T-helper 22 cell (primary cell): ENCODE results near the gene ADCK2.
"Not testable (repeated sequence)": the region's sequence is repeated elsewhere in the genome, so short reads cannot be mapped to it uniquely, and the experiment has no call there.

Source experiments
- DNase-seq: peaks from one replicate; pipeline ENCODE4 v3.0.0-alpha.2; 2020; ENCODE audit warnings: low read depth

The ADCK2 gene

GRCh38 chr7:140646931-140647647, 25.7 kb upstream of the ADCK2 start:
- DNase-seq = no peak

DNA sequence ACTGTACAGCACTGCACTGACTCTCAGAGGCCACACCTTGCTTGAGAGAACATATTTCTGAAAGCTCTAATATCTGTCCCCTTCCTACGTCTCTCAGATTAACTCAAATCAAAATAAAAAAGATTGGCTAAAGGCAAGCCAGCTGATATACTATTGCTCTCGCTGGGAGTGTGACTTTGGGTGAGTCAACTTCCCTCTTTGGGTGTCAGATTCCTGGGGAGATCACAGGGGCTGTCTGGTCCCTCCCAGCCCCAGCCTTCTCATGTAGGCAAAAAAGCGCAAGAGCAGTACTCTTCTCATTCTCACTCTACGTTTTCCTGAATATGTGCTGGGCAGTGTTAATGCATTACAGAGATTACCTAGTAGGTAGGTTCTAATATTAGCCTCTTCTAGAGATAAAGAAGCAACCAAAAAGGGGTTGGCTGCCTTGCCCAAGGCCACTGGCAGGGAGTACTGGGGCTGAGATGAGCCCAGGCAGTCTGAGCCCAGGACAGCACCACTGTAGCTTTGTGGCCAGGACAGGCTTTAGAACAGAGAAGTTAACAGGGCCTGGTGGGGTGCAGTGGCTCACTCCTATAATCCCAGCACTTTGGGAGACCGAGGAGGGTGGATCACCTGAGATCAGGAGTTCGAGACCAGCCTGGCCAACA, 23.1 kb upstream of the ADCK2 start:
- no peak for DNase-seq

DNA sequence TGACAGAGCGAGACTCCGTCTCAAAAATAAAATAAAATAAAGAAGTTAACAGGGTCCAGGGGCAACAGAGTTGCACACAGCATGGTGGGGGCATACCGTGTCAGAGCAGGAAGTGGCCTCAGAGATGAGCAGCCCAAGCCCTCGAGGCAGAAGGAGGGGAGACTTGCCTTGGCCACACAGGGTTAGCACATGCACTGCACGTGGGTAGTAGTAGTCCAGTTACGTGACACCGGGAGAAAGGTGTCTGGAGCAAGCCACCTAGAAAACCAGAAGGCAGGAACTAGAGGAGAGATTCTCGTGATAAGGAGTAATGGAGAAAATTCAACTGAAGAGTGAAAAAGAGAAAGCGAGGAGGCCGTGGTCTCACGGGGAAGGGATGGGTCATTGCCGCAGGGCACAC, 22.4 kb upstream of the ADCK2 start:
- DNase-seq = no peak

DNA sequence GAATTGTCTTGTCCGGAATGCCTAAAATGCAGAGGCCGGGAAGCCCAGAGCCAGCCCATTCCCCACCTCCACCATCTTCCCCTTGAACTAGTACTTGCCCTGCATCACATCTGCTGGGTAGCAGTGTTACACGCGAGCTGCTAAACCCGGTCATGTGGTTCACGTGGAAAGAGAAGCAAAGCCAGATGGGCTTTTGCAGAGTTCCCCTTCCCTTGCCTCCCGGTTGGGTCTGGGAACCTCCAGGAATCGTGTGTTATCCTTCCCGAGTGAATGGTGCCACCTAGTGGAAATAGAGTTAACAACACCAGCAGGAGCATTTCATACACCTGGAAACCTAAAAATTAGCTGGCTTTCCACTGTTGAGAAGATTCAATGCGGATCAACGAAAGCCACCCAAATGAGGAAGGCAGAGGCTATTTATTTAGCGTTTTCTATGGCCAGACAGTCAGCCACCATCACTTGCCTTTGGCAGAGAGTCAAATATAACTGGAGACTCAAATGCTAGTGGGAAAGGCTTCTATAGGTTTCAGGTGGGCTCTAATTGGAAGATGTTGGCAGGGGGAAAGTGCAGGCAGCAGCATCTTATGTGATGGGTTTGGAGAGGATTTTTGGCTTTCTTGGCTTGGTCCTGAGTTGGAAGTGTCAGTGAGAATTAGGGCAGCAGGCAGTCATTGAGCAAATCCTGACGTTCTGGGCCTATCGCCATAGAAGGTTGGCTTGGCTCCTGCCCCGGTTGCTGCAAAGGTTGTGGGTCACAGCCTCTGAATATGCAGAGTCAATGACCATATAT, 19.2 kb upstream of the ADCK2 start:
- DNase-seq = no peak

DNA sequence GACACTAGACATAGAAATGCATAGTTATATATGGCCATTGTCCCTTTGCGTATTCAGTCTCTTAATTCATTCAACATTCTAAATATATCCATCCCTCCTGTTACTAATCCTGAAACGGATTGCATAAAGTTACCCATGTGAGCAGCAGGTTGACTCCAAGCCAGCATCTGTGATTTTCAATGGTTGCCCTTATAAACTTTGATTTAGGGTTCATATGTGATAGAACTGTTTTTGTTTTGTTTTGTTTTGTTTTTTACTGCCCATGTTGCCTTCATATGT, 18.7 kb upstream of the ADCK2 start:
- no peak for DNase-seq

DNA sequence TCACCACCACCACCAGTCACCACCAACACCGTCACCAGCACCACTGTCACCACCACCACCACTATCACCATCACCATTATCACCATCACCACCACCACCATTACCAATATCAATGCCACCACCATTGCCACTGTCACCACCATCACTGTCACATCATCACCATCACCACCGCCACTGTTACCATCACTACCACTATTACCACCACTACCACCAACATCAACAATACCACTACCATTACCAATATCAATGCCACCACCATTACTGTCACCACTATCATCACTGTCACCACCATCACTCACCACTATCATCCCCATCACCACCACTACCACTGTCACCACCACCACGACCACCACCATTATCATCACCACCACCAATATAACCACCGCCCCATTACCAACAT, 18.1 kb upstream of the ADCK2 start:
- DNase-seq = no peak

GRCh38 chr7:140655511-140656408, 17.0 kb upstream of the ADCK2 start:
- no peak for DNase-seq

DNA sequence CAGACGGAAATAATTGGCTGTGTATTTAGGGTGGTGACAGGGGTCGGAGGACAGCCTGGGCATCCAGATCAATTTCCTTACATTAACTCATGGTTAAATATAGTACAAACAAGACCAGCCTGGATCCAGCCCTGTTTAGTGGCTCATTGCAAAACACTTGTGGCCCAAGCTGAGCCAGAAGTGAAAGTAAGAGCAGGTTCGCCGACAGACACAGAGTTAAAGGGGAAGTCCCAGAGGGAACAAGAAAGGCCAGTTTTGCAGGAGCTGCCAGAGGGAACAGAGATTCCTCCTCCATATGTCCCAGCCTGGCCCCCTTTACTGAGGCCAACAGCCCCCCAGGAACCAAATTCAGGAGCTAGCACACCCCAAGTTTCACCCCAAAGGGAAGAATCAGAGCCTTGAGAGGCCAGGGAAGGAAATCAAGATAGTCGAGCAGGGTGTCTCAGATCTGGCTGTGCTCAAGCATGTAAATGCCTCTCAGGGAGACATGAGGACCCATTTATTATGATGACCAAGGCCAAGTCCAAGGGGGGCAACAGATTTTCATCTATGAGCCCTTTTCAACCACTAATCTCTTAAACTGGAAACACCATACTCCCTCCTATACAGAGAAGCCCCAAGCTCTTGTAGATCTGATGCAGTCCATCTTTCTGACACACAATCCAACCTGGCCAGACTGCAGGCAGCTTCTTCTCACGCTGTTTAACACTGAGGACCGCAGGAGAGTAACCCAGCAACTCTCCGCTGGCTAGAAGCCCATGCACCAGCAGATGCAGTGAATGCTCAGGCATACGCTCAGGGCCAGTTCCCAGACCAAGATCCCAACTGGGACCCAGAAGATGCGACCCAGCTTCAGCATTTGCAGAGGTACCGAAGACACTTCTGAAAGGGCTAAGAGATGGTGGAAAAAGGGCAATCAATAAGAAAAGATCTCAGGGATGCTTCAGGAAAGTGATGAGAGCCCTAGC, 15.9 kb upstream of the ADCK2 start:
- DNase-seq = no peak

DNA sequence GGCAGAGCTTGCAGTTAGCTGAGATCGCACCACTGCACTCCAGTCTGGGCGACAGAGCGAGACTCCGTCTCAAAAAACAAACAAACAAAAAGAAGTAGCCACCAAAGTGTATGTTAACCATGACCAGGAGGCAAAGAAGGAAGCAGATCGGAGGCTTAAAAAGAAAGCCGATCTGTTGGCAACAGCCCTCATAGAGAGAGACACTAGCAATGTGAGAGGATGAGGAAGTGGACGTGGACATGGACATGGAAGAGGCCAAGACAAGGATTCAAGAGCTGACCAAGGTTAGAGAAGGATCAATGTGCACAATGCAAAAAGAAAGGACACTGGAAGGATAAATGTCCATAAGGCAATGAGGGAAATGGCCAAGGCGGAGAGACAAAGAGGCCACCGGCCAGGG, 14.9 kb upstream of the ADCK2 start:
- DNase-seq = no peak

- DNase-seq = no peak
Measured at GRCh38 chr7:140659856-140660255, 12.9 kb upstream of the ADCK2 start.

DNA sequence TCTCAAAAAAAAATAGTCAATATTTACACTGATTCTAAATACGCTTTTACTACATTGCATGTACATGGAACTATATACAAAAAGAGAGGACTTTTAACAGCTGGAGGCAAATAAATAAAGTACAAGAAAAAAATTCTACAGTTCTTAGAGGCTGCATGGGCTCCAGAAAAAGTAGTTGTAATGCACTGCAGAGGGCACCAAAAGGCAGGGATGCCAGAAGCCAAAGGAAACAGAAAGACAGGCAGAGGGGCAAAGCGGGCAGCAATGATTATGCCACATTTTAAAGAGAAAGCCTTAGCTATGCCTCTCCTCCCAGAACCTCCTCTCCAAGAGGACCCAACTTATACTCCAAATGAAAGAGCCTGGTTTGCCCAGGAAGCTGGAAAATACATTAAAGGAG, 11.6 kb upstream of the ADCK2 start:
- no peak for DNase-seq

- DNase-seq = not testable (repeated sequence)
Measured at GRCh38 chr7:140662938-140663337, 9.8 kb upstream of the ADCK2 start.

- DNase-seq = no peak
Measured at GRCh38 chr7:140667476-140667875, 5.3 kb upstream of the ADCK2 start.

DNA sequence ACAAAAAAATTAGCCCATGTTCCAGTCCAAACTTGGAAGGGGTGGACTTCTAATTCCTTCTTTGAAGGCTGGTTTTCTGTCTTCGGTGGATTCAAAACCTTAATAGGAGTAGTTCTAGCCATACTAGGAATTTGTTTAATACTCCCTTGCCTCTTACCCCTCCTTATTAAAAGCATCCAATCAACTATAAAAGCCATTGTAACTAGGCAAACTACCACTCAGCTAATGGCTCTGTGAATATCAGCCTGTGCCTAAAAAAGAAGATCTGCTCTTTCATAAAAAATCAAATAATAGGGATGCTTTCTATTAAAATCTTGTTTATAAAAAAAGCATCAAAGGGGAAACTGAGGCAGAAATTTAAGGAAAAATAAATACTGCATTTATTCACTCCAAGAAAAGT, 4.1 kb upstream of the ADCK2 start:
- no peak for DNase-seq

GRCh38 chr7:140669352-140669751, 3.4 kb upstream of the ADCK2 start:
- DNase-seq = no peak

DNA sequence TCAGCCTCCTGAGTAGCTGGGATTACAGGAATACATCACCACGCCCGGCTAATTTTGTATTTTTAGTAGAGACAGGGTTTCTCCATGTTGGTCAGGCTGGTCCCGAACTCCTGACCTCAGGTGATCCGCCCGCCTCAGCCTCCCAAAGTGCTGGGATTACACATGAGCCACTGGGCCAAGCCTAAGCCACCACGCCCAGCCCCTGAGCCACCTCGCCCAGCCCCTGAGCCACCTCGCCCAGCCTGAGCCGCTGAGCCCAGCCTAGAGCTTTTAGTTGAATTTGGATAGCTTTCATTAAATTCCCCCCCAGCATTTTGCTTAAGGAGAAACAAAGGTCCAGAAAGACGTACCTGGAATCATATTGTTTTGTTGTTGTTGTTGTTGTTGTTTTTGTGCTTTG, 2.9 kb upstream of the ADCK2 start:
- DNase-seq = not testable (repeated sequence)

DNA sequence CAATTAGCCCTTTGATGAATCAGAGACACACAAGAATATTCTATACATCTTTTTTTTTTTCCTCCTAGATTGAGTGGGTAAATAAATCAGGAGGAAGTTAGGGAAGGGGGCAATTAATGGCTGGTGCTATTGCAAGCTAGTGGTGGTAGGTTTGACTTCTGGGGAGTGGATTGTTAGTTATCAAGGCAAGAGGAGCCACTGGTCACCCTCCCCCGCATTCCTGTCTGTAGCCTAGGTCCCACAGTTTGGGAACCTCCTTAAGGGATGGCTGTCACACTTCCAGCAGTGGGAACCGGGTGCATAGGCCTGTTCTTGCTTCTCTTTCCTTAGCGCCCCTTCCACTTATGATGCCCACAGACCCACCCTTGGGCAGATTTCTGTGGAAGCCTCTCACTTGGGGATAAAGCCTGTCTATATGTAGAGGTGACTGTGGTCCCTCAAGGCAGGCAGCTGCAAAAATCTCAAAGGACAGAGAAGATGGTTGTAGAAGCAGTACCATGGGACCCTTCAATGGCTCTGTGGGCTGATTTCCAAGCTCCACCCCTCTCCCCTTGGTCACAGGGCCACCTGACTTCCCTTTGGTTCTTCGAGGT, 2.3 kb upstream of the ADCK2 start:
- no peak for DNase-seq

- DNase-seq = no peak
Measured at GRCh38 chr7:140671966-140672365, 779 bp upstream of the ADCK2 start.

DNA sequence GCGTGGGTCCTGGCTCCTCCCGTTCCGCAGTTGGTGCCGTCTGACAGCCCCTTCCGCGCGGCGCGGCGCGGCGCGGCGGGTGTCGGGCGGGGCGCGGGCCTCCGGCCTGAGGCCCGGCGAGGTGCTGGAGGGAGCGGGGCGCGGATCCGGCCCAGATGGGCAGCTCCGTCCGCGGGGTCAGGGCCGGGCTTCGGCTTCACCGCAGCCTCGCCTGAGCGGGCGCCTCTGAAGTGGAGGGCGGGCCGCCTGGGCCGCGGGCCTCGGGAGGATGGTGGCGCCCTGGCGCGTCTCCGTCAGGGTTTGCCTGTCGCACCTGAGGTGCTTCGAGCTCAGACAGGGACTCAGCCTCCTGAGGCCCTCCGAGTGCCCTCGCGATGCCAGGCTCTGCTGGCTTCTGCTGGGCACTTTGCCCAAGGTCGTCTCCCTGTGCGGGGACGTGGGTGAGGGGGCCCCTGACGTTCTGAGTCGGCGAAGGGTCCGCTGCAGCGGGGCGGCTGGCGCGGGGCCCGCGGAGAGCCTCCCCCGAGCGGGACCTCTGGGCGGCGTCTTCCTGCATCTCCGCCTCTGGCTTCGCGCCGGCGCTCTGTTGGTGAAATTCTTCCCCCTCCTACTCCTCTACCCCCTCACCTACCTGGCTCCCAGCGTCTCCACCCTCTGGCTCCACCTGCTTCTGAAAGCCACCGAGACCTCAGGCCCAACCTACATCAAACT, 473 bp downstream of the ADCK2 start:
- DNase-seq = peak; percentile 31

GRCh38 chr7:140673774-140674155, 1.0 kb downstream of the ADCK2 start:
- DNase-seq = no peak
